Measurements from ENCODE around the gene SARNP. TPM values are rescaled to one million over a fixed set of nuclear protein-coding genes. Genes with fewer than 3 reads are reported as not detected.

The SARNP gene
- total RNA-seq, 1 donor from 2014 or later = 266 TPM

DNA sequence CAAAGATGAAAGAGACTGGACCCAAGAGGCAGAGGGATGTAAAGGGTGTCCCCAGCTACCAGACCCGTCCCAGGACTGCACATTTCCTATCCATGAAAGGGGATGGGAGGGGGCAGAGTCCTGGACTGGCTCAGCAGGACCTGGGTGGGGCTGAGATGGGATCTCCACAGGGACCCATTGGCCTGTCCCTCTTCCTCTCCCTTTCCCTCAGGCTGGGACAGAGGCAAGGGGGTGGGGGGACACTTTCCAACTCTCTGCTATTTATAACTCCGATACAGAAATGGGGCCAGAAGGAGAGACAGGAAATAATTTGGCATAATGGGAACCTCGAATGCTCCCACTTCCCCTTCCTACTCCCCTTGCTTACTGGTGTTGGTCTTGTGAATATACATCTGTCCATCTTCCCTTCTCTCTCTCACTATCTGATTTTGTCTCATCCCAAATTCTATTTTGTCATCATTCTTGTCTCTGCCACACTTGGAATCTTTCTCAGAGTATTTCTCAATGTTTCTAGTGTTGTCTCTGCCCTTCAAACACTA, 108.8 kb downstream of the SARNP start:
- no peak overlapping the region for H3K27ac ChIP-seq
- H3K27ac Mint-ChIP-seq = peak overlapping the region; percentile 9
- peaks cover 35% of the 10 kb centered on the region for H3K79me2 ChIP-seq (ENCODE audit: low read depth)
- H3K27me3 ChIP-seq = peaks cover 31% of the 10 kb centered on the region
- H4K20me1 ChIP-seq (ENCODE audit: low read depth) = peaks cover 18% of the 10 kb centered on the region
- no peaks in the 10 kb centered on the region for H3K9me3 ChIP-seq (ENCODE audit: low read depth)
- DNase-seq (ENCODE audit: low spot score) = no peak
- H3K36me3 ChIP-seq = no peaks in the 10 kb centered on the region
- peaks cover 48% of the 10 kb centered on the region for H3K4me1 Mint-ChIP-seq
- H3K4me2 ChIP-seq = peak overlapping the region; percentile 97
- H3K9me3 Mint-ChIP-seq = no peaks in the 10 kb centered on the region
- peaks cover 14% of the 10 kb centered on the region for H3F3A ChIP-seq (ENCODE audit: low read depth)
- peaks cover 29% of the 10 kb centered on the region for H3K4me1 ChIP-seq
- peak overlapping the region; percentile 98 for H3K4me3 Mint-ChIP-seq
- peak overlapping the region; percentile 86 for H2AFZ ChIP-seq (replicated peaks)
- peaks cover 13% of the 10 kb centered on the region for H3K27me3 Mint-ChIP-seq (ENCODE audit: insufficient read depth, low read depth)
- TF ChIP-seq, protein P1, sequence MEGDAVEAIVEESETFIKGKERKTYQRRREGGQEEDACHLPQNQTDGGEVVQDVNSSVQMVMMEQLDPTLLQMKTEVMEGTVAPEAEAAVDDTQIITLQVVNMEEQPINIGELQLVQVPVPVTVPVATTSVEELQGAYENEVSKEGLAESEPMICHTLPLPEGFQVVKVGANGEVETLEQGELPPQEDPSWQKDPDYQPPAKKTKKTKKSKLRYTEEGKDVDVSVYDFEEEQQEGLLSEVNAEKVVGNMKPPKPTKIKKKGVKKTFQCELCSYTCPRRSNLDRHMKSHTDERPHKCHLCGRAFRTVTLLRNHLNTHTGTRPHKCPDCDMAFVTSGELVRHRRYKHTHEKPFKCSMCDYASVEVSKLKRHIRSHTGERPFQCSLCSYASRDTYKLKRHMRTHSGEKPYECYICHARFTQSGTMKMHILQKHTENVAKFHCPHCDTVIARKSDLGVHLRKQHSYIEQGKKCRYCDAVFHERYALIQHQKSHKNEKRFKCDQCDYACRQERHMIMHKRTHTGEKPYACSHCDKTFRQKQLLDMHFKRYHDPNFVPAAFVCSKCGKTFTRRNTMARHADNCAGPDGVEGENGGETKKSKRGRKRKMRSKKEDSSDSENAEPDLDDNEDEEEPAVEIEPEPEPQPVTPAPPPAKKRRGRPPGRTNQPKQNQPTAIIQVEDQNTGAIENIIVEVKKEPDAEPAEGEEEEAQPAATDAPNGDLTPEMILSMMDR (IDR thresholded peaks at IDR 0.05) = no peak
- no peak for TF ChIP-seq EZH2 (IDR thresholded peaks at IDR 0.05)
- TF ChIP-seq EZH2phosphoT487 (IDR thresholded peaks at IDR 0.05) = no peak
- H3K9ac ChIP-seq = no peak overlapping the region
- H3K36me3 Mint-ChIP-seq = no peaks in the 10 kb centered on the region
- H3K4me3 ChIP-seq = peak overlapping the region; percentile 90

DNA sequence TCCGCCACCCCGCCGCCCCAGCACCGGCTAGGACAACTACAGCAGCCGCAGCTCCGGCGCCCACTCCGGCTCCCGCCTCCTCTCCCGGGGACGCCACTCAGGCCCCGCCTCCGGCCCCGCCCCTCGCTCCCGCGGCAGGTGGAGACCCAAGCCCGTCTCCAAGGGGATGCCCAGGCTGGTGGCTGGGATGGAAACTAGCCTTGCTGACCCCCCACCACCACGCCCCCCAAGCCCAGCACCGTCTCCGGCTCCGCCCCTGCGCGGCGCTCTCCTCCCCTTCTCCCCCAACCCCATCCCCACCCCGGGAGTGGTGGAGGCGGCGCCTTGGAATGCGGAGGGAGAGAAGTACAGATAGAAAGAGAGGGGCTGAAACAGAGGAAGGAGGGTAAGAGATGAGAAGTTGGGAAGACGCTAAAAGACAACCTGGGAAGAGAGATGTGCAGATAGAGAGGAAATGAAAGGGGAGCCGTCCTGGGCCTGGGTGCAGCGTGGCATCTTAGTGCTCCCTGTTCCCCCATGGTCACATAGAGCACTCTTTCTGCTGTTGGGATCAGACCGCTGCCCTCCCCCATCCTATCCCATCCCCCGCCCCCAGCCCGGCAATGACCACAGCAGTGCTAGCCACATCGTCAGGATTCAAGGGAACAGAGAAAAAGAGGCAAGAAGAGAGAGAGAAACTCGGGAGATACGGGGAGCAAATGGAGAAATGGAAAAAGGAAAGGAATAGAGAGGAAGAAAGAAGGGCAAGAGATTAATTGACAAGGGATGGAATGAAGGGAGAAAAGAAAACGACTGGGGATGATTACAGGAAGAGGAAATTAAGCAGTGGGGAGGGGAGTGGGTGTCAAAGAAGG, 109.5 kb downstream of the SARNP start, which contains the start of gene ITGA7:
ITGA7 (minus strand) TSS at position 64 of the 854 bp plus-strand sequence. CDS start 222 bp downstream, outside the sequence.
- H3K9me3 ChIP-seq (ENCODE audit: low read depth) = no peaks in the 10 kb centered on the region
- peaks cover 52% of the 10 kb centered on the region for H3K4me1 Mint-ChIP-seq
- H2AFZ ChIP-seq (replicated peaks) = peak within 1 kb of the TSS; percentile 86
- H3K9ac ChIP-seq = peak within 1 kb of the TSS; percentile 48
- peaks cover 1% of the 10 kb centered on the region for H3K36me3 Mint-ChIP-seq
- peak within 1 kb of the TSS; percentile 97 for H3K4me2 ChIP-seq
- no peaks in the 10 kb centered on the region for H3K36me3 ChIP-seq
- H3K27ac ChIP-seq = no peak within 1 kb of the TSS
- DNase-seq (ENCODE audit: low spot score) = peak; percentile 97
- H3F3A ChIP-seq (ENCODE audit: low read depth) = peaks cover 14% of the 10 kb centered on the region
- peaks cover 38% of the 10 kb centered on the region for H3K79me2 ChIP-seq (ENCODE audit: low read depth)
- H3K4me3 ChIP-seq = peak within 1 kb of the TSS; percentile 90
- H3K9me3 Mint-ChIP-seq = no peaks in the 10 kb centered on the region
- peaks cover 31% of the 10 kb centered on the region for H3K27me3 ChIP-seq
- H3K4me3 Mint-ChIP-seq = peak within 1 kb of the TSS; percentile 98
- peaks cover 12% of the 10 kb centered on the region for H3K27me3 Mint-ChIP-seq (ENCODE audit: insufficient read depth, low read depth)
- no peak for TF ChIP-seq EZH2 (IDR thresholded peaks at IDR 0.05)
- no peak for TF ChIP-seq EZH2phosphoT487 (IDR thresholded peaks at IDR 0.05)
- TF ChIP-seq, protein P1 (IDR thresholded peaks at IDR 0.05) = no peak
- H3K4me1 ChIP-seq = peaks cover 29% of the 10 kb centered on the region
- H4K20me1 ChIP-seq (ENCODE audit: low read depth) = peaks cover 18% of the 10 kb centered on the region
- H3K27ac Mint-ChIP-seq = peak within 1 kb of the TSS; percentile 9

Small RNA genes within 50 kb of the gene (small RNA-seq; reads per million reads assigned to genes)
- not detected for gene AC009779.1
- gene RF00017 = not detected

Other genes with a start within 250 kb of the SARNP start
- gene OR2AP1, start 245.3 kb downstream of the SARNP start, total RNA-seq (ENCODE audit: low replicate concordance) = not detected in 2 replicates
- not detected in 2 replicates for gene OR10P1, start 180.8 kb downstream of the SARNP start, total RNA-seq (ENCODE audit: low replicate concordance)
- gene ITGA7, start 109.8 kb downstream of the SARNP start, total RNA-seq (ENCODE audit: low replicate concordance) = 43.4 and 75.2 TPM in 2 replicates
- gene BLOC1S1, start 101.7 kb downstream of the SARNP start, total RNA-seq (ENCODE audit: low replicate concordance) = 48.1 and 92.5 TPM in 2 replicates
- gene RDH5, start 97.3 kb downstream of the SARNP start, total RNA-seq (ENCODE audit: low replicate concordance) = 3.0 and 14.6 TPM in 2 replicates
- 257 and 305 TPM in 2 replicates for gene CD63, start 88.7 kb downstream of the SARNP start, total RNA-seq (ENCODE audit: low replicate concordance)
- 9.1 and 21.9 TPM in 2 replicates for gene GDF11, start 74.6 kb downstream of the SARNP start, total RNA-seq (ENCODE audit: low replicate concordance)
- gene ORMDL2, start 317 bp upstream of the SARNP start, total RNA-seq (ENCODE audit: low replicate concordance) = 12.5 and 16.0 TPM in 2 replicates
- gene DNAJC14, start 11.9 kb upstream of the SARNP start, total RNA-seq (ENCODE audit: low replicate concordance) = 29.9 and 39.9 TPM in 2 replicates
- gene MMP19, start 25.2 kb upstream of the SARNP start, total RNA-seq (ENCODE audit: low replicate concordance) = 0.13 and 0.28 TPM in 2 replicates
- 44.6 and 72.5 TPM in 2 replicates for gene PYM1, start 110.2 kb upstream of the SARNP start, total RNA-seq (ENCODE audit: low replicate concordance)
- gene DGKA, start 113.4 kb upstream of the SARNP start, total RNA-seq (ENCODE audit: low replicate concordance) = 24.1 and 27.0 TPM in 2 replicates
- 207 and 301 TPM in 2 replicates for gene PMEL, start 148.3 kb upstream of the SARNP start, total RNA-seq (ENCODE audit: low replicate concordance)
- 46.5 and 52.2 TPM in 2 replicates for gene CDK2, start 149.1 kb upstream of the SARNP start, total RNA-seq (ENCODE audit: low replicate concordance)
- 62.9 and 64.5 TPM in 2 replicates for gene RAB5B, start 156.4 kb upstream of the SARNP start, total RNA-seq (ENCODE audit: low replicate concordance)
- gene SUOX, start 179.6 kb upstream of the SARNP start, total RNA-seq (ENCODE audit: low replicate concordance) = 17.5 and 35.5 TPM in 2 replicates
- 2.1 and 4.4 TPM in 2 replicates for gene IKZF4, start 203.3 kb upstream of the SARNP start, total RNA-seq (ENCODE audit: low replicate concordance)
- 721 and 819 TPM in 2 replicates for gene RPS26, start 224.2 kb upstream of the SARNP start, total RNA-seq (ENCODE audit: low replicate concordance)